Activated naive CD8-positive, alpha-beta T cell treated with anti-CD3 and anti-CD28 coated beads, Interleukin-2, amount 10 ng/mL, durations not matched to agents 7 days and 5 days (primary cell): Measurements from ENCODE around the gene GPR18. TPM values are rescaled to one million over a fixed set of nuclear protein-coding genes. Genes with fewer than 3 reads are reported as not detected.

Source experiments
- ATAC-seq: fragments of 150-1000 bp; cut with Tn5 transposase; one replicate; pipeline ENCODE4 v1.10.0; 2021; ENCODE audit warnings: low read depth, moderate library complexity
- POLR2A ChIA-PET: fragments of 350-600 bp; sonication (Branson Sonifier 250); formaldehyde crosslinking; loops from one replicate; lab custom pipeline; 2021; ENCODE audit warnings: antibody characterized with exemption; lab: Charles Lee
- DNase-seq: peaks from one replicate; pipeline ENCODE4 v3.0.0; 2021
- H3K27ac Mint-ChIP-seq: one replicate; pipeline ENCODE4 v1.8.0; 2022; ENCODE audit warnings: mild to moderate bottlenecking, mixed read lengths
- H3K27me3 Mint-ChIP-seq: one replicate; pipeline ENCODE4 v1.8.0; 2022; ENCODE audit warnings: mild to moderate bottlenecking, moderate library complexity, mixed read lengths
- H3K36me3 Mint-ChIP-seq: one replicate; pipeline ENCODE4 v1.8.0; 2021; ENCODE audit warnings: mild to moderate bottlenecking, mixed read lengths
- H3K4me1 Mint-ChIP-seq: one replicate; pipeline ENCODE4 v1.8.0; 2021; ENCODE audit warnings: mixed read lengths
- H3K4me3 Mint-ChIP-seq: one replicate; pipeline ENCODE4 v1.8.0; 2022; ENCODE audit warnings: mild to moderate bottlenecking, moderate library complexity, mixed read lengths
- H3K9me3 Mint-ChIP-seq: one replicate; pipeline ENCODE4 v1.8.0; 2021; ENCODE audit warnings: mixed read lengths
- total RNA-seq, 2 experiments: library from RNA; stranded (reverse); gene quantifications; one replicate each; pipeline ENCODE4 v1.2.3, GENCODE V29; 2021

Gene GPR18
- total RNA-seq, 2 experiments from 2014 or later, result 25.5 to 25.9 TPM

DNA sequence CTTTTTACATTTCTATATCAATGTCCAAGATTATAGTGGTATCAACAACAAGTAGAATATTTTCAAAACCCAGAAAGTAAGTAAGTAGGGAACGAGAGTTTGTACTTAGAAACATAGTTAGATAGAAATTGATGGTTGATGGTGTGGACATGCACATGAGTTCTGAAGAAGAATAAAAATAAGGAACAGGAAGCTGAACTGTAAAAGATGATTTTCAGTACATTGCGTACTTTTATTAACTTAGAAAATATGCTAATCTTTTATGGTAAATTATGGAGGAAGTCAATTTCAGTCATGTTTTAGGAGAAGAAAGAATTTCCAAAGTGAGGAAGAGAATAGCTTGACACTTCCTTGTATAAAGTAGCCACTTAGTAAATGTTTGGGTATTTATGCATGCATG lies 12.3 kb upstream of the GPR18 start:
- H3K4me1 Mint-ChIP-seq, result peaks cover 44% of the 10 kb centered on the region
- H3K9me3 Mint-ChIP-seq, result peaks cover 4% of the 10 kb centered on the region
- H3K4me3 Mint-ChIP-seq, result no peak overlapping the region
- POLR2A ChIA-PET, result interaction anchor here (0.9 to 3.7 kb wide), 4 partner anchors 70 to 166 kb away, joined by 3 to 22 read pairs (median 4); partner anchors contain the start of gene UBAC2
- peaks cover 31% of the 10 kb centered on the region for H3K36me3 Mint-ChIP-seq
- DNase-seq (no peak), ATAC-seq (no peak)
- no peaks in the 10 kb centered on the region for H3K27me3 Mint-ChIP-seq
- no peak overlapping the region for H3K27ac Mint-ChIP-seq

DNA sequence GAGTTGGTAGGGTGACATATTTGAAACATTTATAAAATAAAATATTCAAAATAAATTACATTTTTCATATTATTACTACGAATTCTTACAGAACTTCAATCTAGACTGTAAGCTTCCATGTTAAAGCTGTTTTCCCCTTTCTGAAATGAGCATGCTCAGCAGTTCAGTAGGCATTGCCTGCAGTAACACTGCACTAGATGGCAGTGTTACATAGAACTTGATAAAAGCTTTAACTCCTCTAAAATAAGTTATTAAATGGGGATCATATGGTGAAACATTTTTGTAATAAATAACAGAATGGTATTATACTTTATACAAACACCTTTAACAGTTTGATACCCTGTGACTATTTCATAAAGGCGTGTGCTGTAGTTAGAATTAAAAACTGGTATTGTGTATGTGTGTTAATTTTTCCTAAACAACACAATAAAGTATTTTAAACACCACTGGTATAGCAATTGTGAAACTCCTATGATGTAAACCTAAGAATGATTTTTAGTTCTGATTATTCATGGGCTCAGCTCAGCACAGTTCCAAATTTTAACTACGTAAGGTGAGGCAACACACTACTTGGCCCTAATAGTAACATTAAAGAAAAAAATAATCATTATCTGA lies 11.6 kb upstream of the GPR18 start:
- Mint-ChIP-seq H3K27me3 (no peaks in the 10 kb centered on the region), H3K9me3 (peaks cover 4% of the 10 kb centered on the region), H3K36me3 (peaks cover 26% of the 10 kb centered on the region), H3K4me3 (no peak overlapping the region), H3K27ac (no peak overlapping the region), H3K4me1 (peaks cover 43% of the 10 kb centered on the region)
- DNase-seq, result no peak
- ATAC-seq, result peak; percentile 66
- POLR2A ChIA-PET, result interaction anchor here (0.9 to 3.7 kb wide), 7 partner anchors 69 to 167 kb away, joined by 3 to 22 read pairs (median 4); partner anchors contain the start of gene UBAC2

DNA sequence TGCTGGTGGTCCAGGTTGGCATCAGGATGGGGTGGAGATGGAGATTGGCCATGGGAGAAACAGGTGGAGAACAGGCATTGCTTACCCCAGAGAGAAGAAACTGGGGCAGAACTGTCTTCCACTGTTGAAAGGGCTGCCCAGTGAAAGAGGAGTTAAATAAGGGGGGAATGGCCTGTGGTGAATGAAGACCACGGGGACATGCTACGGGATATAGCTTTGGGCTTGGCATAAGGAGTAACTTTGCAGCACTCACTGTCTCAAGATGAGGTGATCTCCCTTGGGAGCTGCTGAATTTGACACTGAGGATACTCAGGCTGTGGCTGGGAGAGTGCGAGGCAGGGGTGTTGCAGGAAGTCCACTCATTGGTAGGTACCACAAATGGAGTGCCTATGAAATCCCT lies 10.6 kb upstream of the GPR18 start:
- peaks cover 26% of the 10 kb centered on the region for H3K36me3 Mint-ChIP-seq
- ATAC-seq (no peak), DNase-seq (no peak)
- peaks cover 46% of the 10 kb centered on the region for H3K4me1 Mint-ChIP-seq
- peak overlapping the region; percentile 1 for H3K27ac Mint-ChIP-seq
- POLR2A ChIA-PET, result interaction anchor here (1.1 to 3.7 kb wide), 2 partner anchors 68 to 166 kb away, joined by 3 to 22 read pairs; partner anchors contain the start of gene UBAC2
- peaks cover 4% of the 10 kb centered on the region for H3K9me3 Mint-ChIP-seq
- no peak overlapping the region for H3K4me3 Mint-ChIP-seq
- no peaks in the 10 kb centered on the region for H3K27me3 Mint-ChIP-seq

DNA sequence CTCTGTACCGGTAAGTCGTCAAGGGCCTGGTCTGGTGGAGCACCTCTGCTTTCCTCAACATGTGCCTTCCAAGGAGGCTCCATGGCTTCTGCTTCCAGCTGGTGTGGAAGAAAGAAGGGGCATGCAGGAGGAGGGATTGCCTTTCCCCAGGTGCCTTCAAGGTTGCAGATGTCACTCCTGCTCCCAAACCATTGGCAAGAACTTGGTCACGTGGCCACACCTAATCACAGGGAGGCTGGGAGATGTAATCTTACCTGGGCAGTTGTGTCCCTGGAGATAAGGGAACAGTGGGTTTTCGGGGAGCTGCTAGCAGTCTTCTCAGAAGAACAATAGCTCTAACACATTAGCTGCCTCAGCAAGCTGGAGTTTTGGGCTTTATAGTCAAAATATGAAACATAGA lies 9.7 kb upstream of the GPR18 start:
- H3K27me3 Mint-ChIP-seq, result no peaks in the 10 kb centered on the region
- DNase-seq (no peak), ATAC-seq (no peak)
- H3K9me3 Mint-ChIP-seq, result peaks cover 4% of the 10 kb centered on the region
- H3K27ac Mint-ChIP-seq, result no peak overlapping the region
- H3K4me3 Mint-ChIP-seq, result no peak overlapping the region
- H3K36me3 Mint-ChIP-seq, result peaks cover 18% of the 10 kb centered on the region
- peaks cover 46% of the 10 kb centered on the region for H3K4me1 Mint-ChIP-seq
- POLR2A ChIA-PET, result interaction anchor here (0.6 to 3.7 kb wide), 3 partner anchors 67 to 116 kb away, joined by 3 to 22 read pairs (median 3); partner anchors contain the start of gene UBAC2

DNA sequence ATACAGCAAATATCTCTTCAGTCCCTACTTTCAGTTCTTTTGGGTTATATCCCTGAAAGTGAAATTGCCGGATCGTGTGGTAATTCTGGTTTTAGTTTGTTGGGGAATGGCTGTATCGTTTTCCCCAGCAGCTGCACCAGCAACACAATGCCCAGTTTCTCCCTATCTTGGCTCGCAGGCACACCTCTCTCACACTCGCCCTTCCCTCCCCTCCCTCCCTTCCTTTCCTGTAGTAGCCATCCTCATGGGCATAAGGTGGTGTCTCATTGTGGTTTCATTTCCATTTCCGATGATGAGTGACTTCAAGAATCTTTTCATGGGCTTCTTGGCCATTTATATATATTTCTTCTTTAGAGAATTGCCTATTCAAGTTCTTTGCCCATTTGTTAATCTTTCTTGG lies 8.6 kb upstream of the GPR18 start:
- no peaks in the 10 kb centered on the region for H3K27me3 Mint-ChIP-seq
- POLR2A ChIA-PET, result interaction anchor here (0.6 to 3.7 kb wide), 3 partner anchors 66 to 116 kb away, joined by 3 to 22 read pairs (median 3); partner anchors contain the start of gene UBAC2
- H3K4me3 Mint-ChIP-seq, result no peak overlapping the region
- H3K27ac Mint-ChIP-seq, result no peak overlapping the region
- H3K4me1 Mint-ChIP-seq, result peaks cover 41% of the 10 kb centered on the region
- DNase-seq (no peak), ATAC-seq (no peak)
- H3K36me3 Mint-ChIP-seq, result peaks cover 9% of the 10 kb centered on the region
- H3K9me3 Mint-ChIP-seq, result no peaks in the 10 kb centered on the region

DNA sequence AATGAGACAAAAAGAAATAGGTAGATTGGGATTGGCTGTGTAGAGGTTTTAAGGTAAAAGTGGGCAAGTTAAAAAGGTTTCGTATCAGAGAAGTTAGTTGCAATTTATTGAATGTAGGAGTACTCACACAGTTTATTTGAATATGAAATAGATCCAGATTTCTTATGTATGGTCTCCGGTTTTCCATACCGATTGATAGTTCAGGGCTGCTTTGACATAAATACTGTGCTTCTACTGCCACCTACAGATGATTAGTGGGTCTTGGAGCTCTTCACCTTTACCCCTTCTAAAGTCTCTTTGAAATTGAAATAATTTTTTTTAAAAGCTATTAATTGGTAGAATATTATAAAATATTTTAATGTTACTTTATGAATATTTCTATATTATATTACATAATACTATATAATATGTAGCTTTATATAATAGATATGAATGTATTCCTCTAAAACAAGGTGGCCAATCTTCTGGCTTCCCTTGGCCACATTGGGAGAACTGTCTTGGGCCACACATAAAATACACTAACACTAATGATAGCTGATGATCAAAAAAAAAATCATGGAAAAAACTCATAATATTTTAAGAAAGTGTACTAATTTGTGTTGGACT lies 7.7 kb upstream of the GPR18 start:
- DNase-seq (no peak), ATAC-seq (peak; percentile 59)
- Mint-ChIP-seq H3K27me3 (no peaks in the 10 kb centered on the region), H3K9me3 (no peaks in the 10 kb centered on the region), H3K36me3 (peaks cover 4% of the 10 kb centered on the region), H3K4me3 (no peak overlapping the region), H3K27ac (no peak overlapping the region), H3K4me1 (peaks cover 44% of the 10 kb centered on the region)
- POLR2A ChIA-PET, result interaction anchor here (0.6 to 3.0 kb wide), 7 partner anchors 47 to 178 kb away, joined by 3 to 37 read pairs (median 3); partner anchors contain the start of gene UBAC2

DNA sequence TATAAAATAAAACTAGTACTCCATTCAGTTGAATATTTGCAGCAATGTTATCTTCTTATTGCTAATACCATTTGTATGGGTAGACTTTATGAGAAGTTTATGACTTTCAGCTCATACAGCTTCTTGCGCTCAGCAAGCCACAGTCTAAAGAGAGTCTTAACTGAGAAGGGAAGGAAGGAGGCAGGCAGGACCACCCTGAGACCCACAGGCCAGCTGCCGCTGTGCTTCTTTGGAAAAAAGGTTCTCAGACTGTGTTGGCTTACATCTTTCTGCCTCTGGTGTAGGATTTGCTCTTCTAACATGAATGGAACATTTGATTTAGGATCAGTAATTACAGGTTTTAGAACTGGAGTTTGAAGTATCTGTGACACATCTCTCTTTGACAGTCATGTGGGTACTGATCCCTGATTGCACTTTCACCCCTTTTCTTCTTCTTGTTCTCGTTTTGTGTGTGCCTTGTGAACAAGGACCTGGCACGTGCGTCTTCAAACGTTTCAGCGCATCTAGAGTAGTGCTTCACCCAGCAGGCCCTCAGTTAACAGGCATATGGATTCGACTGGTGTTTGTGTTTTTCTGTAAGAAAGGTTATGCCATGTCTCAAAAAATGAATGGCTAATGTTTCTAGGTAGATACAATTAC lies 7.1 kb upstream of the GPR18 start:
- Mint-ChIP-seq H3K36me3 (peaks cover 4% of the 10 kb centered on the region), H3K4me1 (peaks cover 43% of the 10 kb centered on the region), H3K4me3 (no peak overlapping the region), H3K27ac (no peak overlapping the region), H3K27me3 (no peaks in the 10 kb centered on the region), H3K9me3 (no peaks in the 10 kb centered on the region)
- POLR2A ChIA-PET, result interaction anchor here (0.8 to 3.0 kb wide), 7 partner anchors 47 to 178 kb away, joined by 3 to 37 read pairs (median 3); partner anchors contain the start of gene UBAC2
- ATAC-seq (no peak), DNase-seq (no peak)

DNA sequence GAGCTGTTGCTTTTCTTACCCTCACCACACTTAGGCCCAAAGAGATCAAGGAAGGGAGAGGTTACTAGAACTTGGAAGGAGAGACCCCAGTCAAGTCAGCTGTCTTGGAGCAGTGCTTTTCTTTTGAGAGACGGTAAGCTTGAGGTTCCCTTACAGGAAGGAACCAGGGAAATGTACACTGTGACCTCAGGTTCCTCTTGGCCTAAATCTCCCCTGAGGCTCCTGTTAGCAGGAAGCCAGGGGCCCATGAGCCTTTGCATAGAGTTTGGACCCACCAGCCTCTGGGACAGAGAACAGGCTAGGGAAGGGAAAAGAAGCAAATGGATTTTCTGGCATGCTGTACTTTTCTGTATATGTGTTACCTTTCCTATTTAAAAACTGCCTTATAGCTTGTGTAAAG lies 5.9 kb upstream of the GPR18 start:
- POLR2A ChIA-PET, result interaction anchor here (1.3 to 3.0 kb wide), 5 partner anchors 45 to 87 kb away, joined by 3 to 37 read pairs (median 6); partner anchors contain the start of gene UBAC2
- peaks cover 12% of the 10 kb centered on the region for H3K36me3 Mint-ChIP-seq
- H3K4me1 Mint-ChIP-seq, result peaks cover 52% of the 10 kb centered on the region
- no peak overlapping the region for H3K4me3 Mint-ChIP-seq
- peak overlapping the region; percentile 71 for H3K27ac Mint-ChIP-seq
- H3K9me3 Mint-ChIP-seq, result no peaks in the 10 kb centered on the region
- peak; percentile 39 for ATAC-seq
- no peaks in the 10 kb centered on the region for H3K27me3 Mint-ChIP-seq
- no peak for DNase-seq

DNA sequence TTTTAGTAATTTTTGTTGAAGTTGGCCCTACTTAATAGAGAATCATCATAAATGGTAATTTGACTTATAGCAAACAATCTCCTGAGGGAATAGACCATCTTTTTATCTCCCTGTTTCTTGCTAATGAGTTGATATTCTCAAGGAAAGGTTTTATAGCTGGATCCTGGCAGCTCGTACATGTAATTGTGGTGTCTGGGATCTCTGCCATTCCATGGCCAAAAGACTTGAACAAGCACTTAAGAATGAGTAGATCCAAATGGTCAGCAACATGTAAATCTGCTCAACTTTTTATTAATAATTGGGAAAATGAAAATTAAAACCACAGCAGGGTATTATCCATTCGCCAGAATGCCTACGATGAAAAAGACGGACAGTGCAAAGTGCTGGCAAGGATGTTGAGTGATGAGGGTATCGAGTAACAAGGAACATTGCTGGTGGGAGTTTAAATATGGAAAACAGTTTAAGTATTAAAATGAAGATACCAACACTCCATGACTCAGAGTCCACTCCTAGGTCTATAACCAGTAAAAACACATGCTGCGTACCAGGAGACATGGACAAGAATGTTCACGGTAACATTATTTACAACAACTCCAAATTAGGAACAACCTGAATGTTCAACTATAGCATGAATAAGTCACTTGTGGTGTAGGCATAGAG lies 5.1 kb upstream of the GPR18 start:
- DNase-seq (no peak), ATAC-seq (no peak)
- Mint-ChIP-seq H3K9me3 (no peaks in the 10 kb centered on the region), H3K27ac (peak overlapping the region; percentile 71), H3K4me3 (no peak overlapping the region), H3K36me3 (peaks cover 12% of the 10 kb centered on the region), H3K4me1 (peaks cover 53% of the 10 kb centered on the region), H3K27me3 (no peaks in the 10 kb centered on the region)
- POLR2A ChIA-PET, result interaction anchor here (0.7 to 3.0 kb wide), 4 partner anchors 45 to 87 kb away, joined by 3 to 37 read pairs (median 5); partner anchors contain the start of gene UBAC2

DNA sequence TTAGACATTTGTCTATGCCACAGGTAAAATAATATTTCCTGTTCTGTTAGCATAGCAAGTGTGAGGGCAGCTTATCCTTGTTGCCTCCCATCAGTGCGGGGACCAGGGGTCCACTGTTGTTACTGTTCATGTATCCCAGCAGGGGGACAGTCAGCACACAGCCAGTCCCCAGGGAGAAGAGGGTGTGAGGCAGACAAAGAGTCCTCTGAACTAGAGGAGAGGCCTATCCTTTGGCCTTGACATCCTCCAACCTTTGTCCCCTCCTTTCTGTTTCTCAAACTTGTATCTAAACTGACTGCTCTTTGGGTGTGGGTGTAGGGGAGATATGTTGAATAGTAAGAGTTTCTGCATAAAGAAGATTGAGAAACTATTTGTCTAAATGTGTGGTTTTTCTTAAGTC lies 2.9 kb upstream of the GPR18 start:
- ATAC-seq, result no peak
- H3K27ac Mint-ChIP-seq, result peak overlapping the region; percentile 34

DNA sequence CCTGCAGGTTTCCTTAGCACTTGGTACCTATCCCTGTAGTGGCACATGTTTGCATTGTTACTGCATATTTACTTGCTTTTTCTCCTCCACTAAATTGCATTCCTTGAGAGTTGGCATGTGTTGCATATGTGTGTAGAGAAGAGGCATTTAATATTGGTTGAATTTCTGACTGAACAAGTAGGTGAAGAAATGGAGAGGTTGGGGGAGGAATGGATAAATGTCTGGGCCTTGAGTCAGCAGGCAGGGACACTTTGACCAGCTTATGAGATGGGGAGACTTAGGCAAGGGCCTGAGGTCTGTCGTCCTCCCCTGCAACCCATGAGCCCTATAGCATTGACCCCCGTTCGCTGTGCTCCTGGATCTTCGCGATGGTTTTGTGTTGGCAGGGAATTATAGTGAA lies 2.0 kb upstream of the GPR18 start:
- no peak for ATAC-seq
- no peaks in the 10 kb centered on the region for H3K27me3 Mint-ChIP-seq
- no peak for DNase-seq
- H3K36me3 Mint-ChIP-seq, result peaks cover 22% of the 10 kb centered on the region
- H3K27ac Mint-ChIP-seq, result peak overlapping the region; percentile 94
- H3K9me3 Mint-ChIP-seq, result no peaks in the 10 kb centered on the region
- POLR2A ChIA-PET, result interaction anchor here (1.1 to 2.0 kb wide), 7 partner anchors 43 to 115 kb away, joined by 3 to 12 read pairs (median 3); partner anchors contain the start of gene UBAC2
- H3K4me3 Mint-ChIP-seq, result peak overlapping the region; percentile 90
- peaks cover 55% of the 10 kb centered on the region for H3K4me1 Mint-ChIP-seq

More for the DNA sequence above, 2.9 kb upstream of the GPR18 start:
- Mint-ChIP-seq H3K4me1 (peaks cover 56% of the 10 kb centered on the region), H3K9me3 (no peaks in the 10 kb centered on the region), H3K36me3 (peaks cover 18% of the 10 kb centered on the region), H3K4me3 (no peak overlapping the region), H3K27me3 (no peaks in the 10 kb centered on the region)
- DNase-seq, result no peak
- POLR2A ChIA-PET, result interaction anchor here (0.6 to 2.0 kb wide), 5 partner anchors 57 to 136 kb away, joined by 3 to 12 read pairs (median 5); partner anchors contain the start of gene UBAC2

DNA sequence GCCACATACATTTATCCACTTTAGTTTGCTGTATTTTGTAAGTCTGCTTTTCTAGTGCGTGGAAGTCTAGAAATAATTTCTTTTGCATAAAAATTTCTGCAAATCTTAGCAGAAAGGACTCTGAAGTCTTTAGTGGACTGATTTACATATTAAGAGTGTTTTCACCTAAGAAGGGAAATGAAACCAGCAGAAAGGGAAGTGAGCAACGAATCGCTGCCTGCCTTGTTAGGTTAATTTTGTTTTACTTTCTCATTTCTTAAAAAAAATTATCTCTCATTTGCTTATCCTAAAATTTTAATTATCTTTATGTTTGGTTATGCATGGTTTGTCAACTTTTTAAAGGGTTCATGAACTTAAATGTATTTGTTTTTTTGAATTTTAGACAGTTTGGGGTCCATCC lies 767 bp upstream of the GPR18 start:
- ATAC-seq (peak; percentile 59), DNase-seq (no peak)

More for the DNA sequence above, 767 bp upstream of the GPR18 start:
- POLR2A ChIA-PET, result interaction anchor here (0.6 to 4.4 kb wide), 10 partner anchors 16 to 1329 kb away, joined by 3 to 106 read pairs (median 6); partner anchors contain the start of gene UBAC2
- Mint-ChIP-seq H3K4me1 (peaks cover 52% of the 10 kb centered on the region), H3K4me3 (peak overlapping the region; percentile 90), H3K36me3 (peaks cover 31% of the 10 kb centered on the region), H3K9me3 (no peaks in the 10 kb centered on the region), H3K27me3 (no peaks in the 10 kb centered on the region), H3K27ac (peak overlapping the region; percentile 94)
